Body of pancreas (tissue), 4 donors: ENCODE data around the gene DNAH6. TPM values are rescaled to one million over a fixed set of nuclear protein-coding genes. Genes with fewer than 3 reads are reported as not detected.

ENCODE experiments used
- ATAC-seq: fragments of 150-250 bp; one replicate; pipeline ENCODE4 v1.9.1; 2016
- DNase-seq, 4 donors: peaks; one replicate each; pipeline ENCODE4 v3.0.0-alpha.2; 2019
- H3K27ac ChIP-seq, 4 donors: fragments of 200-600 bp; sonication (generic); 1 replicate in 3 of 4; 2 replicates in 1 of 4; pipeline versions ENCODE4 v1.5.1 to v1.6.1; 2016 to 2019; ENCODE audit warnings: mild to moderate bottlenecking in 1 of 4, mixed read lengths in 1 of 4, moderate library complexity in 1 of 4
- H3K27me3 ChIP-seq, 2 donors: fragments of 200-600 bp; sonication (generic); one replicate each; pipeline ENCODE4 v1.6.0; 2016; ENCODE audit warnings: mild to moderate bottlenecking in 1 of 2
- H3K36me3 ChIP-seq, 2 donors: fragments of 200-600 bp; sonication (generic); replicated peaks in 1 of 2; 2 replicates each; pipeline ENCODE4 v1.5.1; 2016; ENCODE audit warnings: low read depth in 2 of 2; ENCODE audit not compliant: insufficient read depth in 1 of 2
- H3K4me1 ChIP-seq: fragments of 200-600 bp; sonication (generic); one replicate; pipeline ENCODE4 v1.6.0; 2016
- H3K4me3 ChIP-seq, 2 donors: fragments of 200-600 bp; sonication (generic); 1 replicate in 1 of 2; 2 replicates in 1 of 2; pipeline ENCODE4 v1.5.1; 2016 to 2019
- H3K9me3 ChIP-seq, 3 donors: fragments of 200-600 bp; sonication (generic); 1 replicate in 2 of 3; 2 replicates in 1 of 3; pipeline ENCODE4 v1.5.1; 2016
- CTCF ChIP-seq, 7 experiments: fragments of 450-650 bp in 4 of 7; fragments of 200-600 bp in 3 of 7; sonication (generic) in 3 of 7; IDR thresholded peaks; one replicate each; pipeline ENCODE4 v1.5.1; 2016 to 2019; ENCODE audit warnings: antibody characterized with exemption in 7 of 7
- POLR2A ChIP-seq, 3 donors: fragments of 450-650 bp; IDR thresholded peaks; one replicate each; pipeline ENCODE4 v1.6.1; 2016; ENCODE audit warnings: antibody characterized with exemption in 3 of 3, mild to moderate bottlenecking in 2 of 3
- WGBS, 2 donors: methylation state at CpG; one replicate each; pipeline ENCODE4 v1.1.5; 2017; 5-methylcytosine and 5-hydroxymethylcytosine counted together
- intact Hi-C: fragments of 100-400 bp; cut with DNase I; formaldehyde crosslinking; loops from one replicate; pipeline ENCODE4 v1.15.1; 2023
- total RNA-seq, 2 donors: library from RNA; depleted of rRNA; stranded (reverse); fragments of >200 nt; gene quantifications; one replicate each; pipeline ENCODE4 v1.1.0, GENCODE V29; 2016

DNAH6 gene
- total RNA-seq, 2 donors from 2014 or later, result 1.3 to 2.6 TPM

GRCh38 chr2:84850471-84850870 is 334.2 kb downstream of the DNAH6 start:
- TF ChIP-seq POLR2A (IDR thresholded peaks at IDR 0.05) (no peak), CTCF (IDR thresholded peaks at IDR 0.05) (no peak)
- Histone ChIP-seq H3K27me3 (no peaks in the 10 kb centered on the region), H3K4me3 (no peak overlapping the region), H3K36me3 (no peaks in the 10 kb centered on the region), H3K4me1 (no peaks in the 10 kb centered on the region), H3K9me3 (no peaks in the 10 kb centered on the region), H3K27ac (no peak overlapping the region)
- intact Hi-C loops, result no loop called here
- no peak for DNase-seq
- ATAC-seq, result no peak
- 85 to 86% methylated on average over 4 of the region's 4 CpGs for WGBS, 2 donors

- Histone ChIP-seq H3K4me3 (no peak overlapping the region), H3K36me3 (no peaks in the 10 kb centered on the region), H3K27ac (no peak overlapping the region), H3K9me3 (no peaks in the 10 kb centered on the region), H3K4me1 (no peaks in the 10 kb centered on the region), H3K27me3 (no peaks in the 10 kb centered on the region)
- WGBS, 2 donors, result 47 to 89% methylated on average over 3 of the region's 3 CpGs
- no peak for DNase-seq
- intact Hi-C loops, result no loop called here
- no peak for ATAC-seq
- TF ChIP-seq CTCF (IDR thresholded peaks at IDR 0.05) (no peak), POLR2A (IDR thresholded peaks at IDR 0.05) (no peak)
Observed at GRCh38 chr2:84851876-84852275, 335.6 kb downstream of the DNAH6 start.

GRCh38 chr2:84854850-84855249 is 338.6 kb downstream of the DNAH6 start:
- H3K27me3 ChIP-seq, result no peaks in the 10 kb centered on the region
- DNase-seq, result no peak
- H3K4me3 ChIP-seq, result no peak overlapping the region
- intact Hi-C loops, result no loop called here
- H3K36me3 ChIP-seq, result no peaks in the 10 kb centered on the region
- ATAC-seq, result no peak
- no peak overlapping the region for H3K27ac ChIP-seq
- H3K4me1 ChIP-seq, result no peaks in the 10 kb centered on the region
- TF ChIP-seq POLR2A (IDR thresholded peaks at IDR 0.05) (no peak), CTCF (IDR thresholded peaks at IDR 0.05) (no peak)
- 50 to 57% methylated on average over 4 of the region's 4 CpGs for WGBS, 2 donors
- H3K9me3 ChIP-seq, result no peaks in the 10 kb centered on the region

- H3K27ac ChIP-seq, result no peak overlapping the region
- WGBS, 2 donors, result 42 to 52% methylated on average over 11 of the region's 11 CpGs
- TF ChIP-seq POLR2A (IDR thresholded peaks at IDR 0.05) (no peak), CTCF (IDR thresholded peaks at IDR 0.05) (no peak)
Observed at GRCh38 chr2:84855731-84856130, 339.4 kb downstream of the DNAH6 start.

GRCh38 chr2:84856787-84857186 is 340.5 kb downstream of the DNAH6 start:
- intact Hi-C loops, result no loop called here

More at GRCh38 chr2:84855731-84856130, 339.4 kb downstream of the DNAH6 start:
- H3K27me3 ChIP-seq, result no peaks in the 10 kb centered on the region
- no peaks in the 10 kb centered on the region for H3K4me1 ChIP-seq
- intact Hi-C loops, result no loop called here
- ATAC-seq (no peak), DNase-seq (no peak)
- H3K9me3 ChIP-seq, result no peaks in the 10 kb centered on the region
- H3K36me3 ChIP-seq, result no peaks in the 10 kb centered on the region
- H3K4me3 ChIP-seq, result no peak overlapping the region

More at GRCh38 chr2:84856787-84857186, 340.5 kb downstream of the DNAH6 start:
- Histone ChIP-seq H3K4me1 (no peaks in the 10 kb centered on the region), H3K27ac (no peak overlapping the region), H3K27me3 (no peaks in the 10 kb centered on the region), H3K4me3 (no peak overlapping the region), H3K9me3 (no peaks in the 10 kb centered on the region), H3K36me3 (no peaks in the 10 kb centered on the region)
- DNase-seq (no peak), ATAC-seq (no peak)
- TF ChIP-seq CTCF (IDR thresholded peaks at IDR 0.05), result no peak
- TF ChIP-seq POLR2A (IDR thresholded peaks at IDR 0.05), result no peak
- 80 to 84% methylated on average over 6 of the region's 6 CpGs for WGBS, 2 donors
